Nephron progenitor cell (in vitro differentiated cells): Measurements from ENCODE around the gene TXNL4A.
A peak's percentile ranks its signal among the peaks of the same experiment; 100 is the strongest.

Source experiments
- DNase-seq: peaks from one replicate; pipeline ENCODE4 v3.0.0; 2021
- H3K27ac Mint-ChIP-seq: 2 replicates; pipeline ENCODE4 v1.8.0; 2021; ENCODE audit warnings: mild to moderate bottlenecking, moderate library complexity, mixed read lengths
- H3K27me3 Mint-ChIP-seq: 2 replicates; pipeline ENCODE4 v1.8.0; 2021; ENCODE audit warnings: mild to moderate bottlenecking, low read depth, mixed read lengths; ENCODE audit not compliant: poor library complexity
- H3K36me3 Mint-ChIP-seq: 2 replicates; pipeline ENCODE4 v1.8.0; 2021; ENCODE audit warnings: low read depth, mixed read lengths
- H3K4me1 Mint-ChIP-seq: 2 replicates; pipeline ENCODE4 v1.8.0; 2021; ENCODE audit warnings: mixed read lengths
- H3K4me3 Mint-ChIP-seq: 2 replicates; pipeline ENCODE4 v1.8.0; 2021; ENCODE audit warnings: mild to moderate bottlenecking, moderate library complexity, mixed read lengths
- H3K9me3 Mint-ChIP-seq: 2 replicates; pipeline ENCODE4 v1.8.0; 2021; ENCODE audit warnings: mild to moderate bottlenecking, moderate library complexity, mixed read lengths
- TF ChIP-seq, protein P1 (sequence below): fragments of 200-600 bp; sonication (generic); IDR thresholded peaks from 2 replicates; pipeline ENCODE4 v1.5.0; 2021; ENCODE audit warnings: antibody characterized with exemption

Gene TXNL4A

DNA sequence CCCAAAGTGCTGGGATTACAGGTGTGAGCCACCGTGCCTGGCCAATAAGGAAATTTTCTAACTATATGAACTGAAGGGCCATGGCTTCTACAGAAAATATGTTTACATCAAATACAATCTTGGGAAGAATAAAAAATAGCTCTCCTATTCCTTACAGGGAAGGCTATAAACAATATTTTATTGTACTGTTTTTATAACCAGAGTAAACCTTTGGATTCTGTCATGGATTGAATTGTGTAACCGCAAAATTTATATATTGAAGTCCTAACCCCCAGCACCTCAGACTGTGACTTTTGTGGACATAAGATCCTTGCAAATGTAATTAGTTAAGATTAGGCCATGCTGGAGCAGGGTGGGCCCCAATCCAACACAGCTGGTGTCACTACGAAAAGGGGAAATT is 15.6 kb downstream of the TXNL4A start:
- Mint-ChIP-seq H3K9me3 (no peaks in the 10 kb centered on the region), H3K4me3 (no peak overlapping the region), H3K27ac (no peak overlapping the region), H3K27me3 (peaks cover 2% of the 10 kb centered on the region), H3K36me3 (peaks cover 76% of the 10 kb centered on the region), H3K4me1 (no peaks in the 10 kb centered on the region)
- DNase-seq, result no peak
- TF ChIP-seq, protein P1, sequence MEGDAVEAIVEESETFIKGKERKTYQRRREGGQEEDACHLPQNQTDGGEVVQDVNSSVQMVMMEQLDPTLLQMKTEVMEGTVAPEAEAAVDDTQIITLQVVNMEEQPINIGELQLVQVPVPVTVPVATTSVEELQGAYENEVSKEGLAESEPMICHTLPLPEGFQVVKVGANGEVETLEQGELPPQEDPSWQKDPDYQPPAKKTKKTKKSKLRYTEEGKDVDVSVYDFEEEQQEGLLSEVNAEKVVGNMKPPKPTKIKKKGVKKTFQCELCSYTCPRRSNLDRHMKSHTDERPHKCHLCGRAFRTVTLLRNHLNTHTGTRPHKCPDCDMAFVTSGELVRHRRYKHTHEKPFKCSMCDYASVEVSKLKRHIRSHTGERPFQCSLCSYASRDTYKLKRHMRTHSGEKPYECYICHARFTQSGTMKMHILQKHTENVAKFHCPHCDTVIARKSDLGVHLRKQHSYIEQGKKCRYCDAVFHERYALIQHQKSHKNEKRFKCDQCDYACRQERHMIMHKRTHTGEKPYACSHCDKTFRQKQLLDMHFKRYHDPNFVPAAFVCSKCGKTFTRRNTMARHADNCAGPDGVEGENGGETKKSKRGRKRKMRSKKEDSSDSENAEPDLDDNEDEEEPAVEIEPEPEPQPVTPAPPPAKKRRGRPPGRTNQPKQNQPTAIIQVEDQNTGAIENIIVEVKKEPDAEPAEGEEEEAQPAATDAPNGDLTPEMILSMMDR, result no peak

DNA sequence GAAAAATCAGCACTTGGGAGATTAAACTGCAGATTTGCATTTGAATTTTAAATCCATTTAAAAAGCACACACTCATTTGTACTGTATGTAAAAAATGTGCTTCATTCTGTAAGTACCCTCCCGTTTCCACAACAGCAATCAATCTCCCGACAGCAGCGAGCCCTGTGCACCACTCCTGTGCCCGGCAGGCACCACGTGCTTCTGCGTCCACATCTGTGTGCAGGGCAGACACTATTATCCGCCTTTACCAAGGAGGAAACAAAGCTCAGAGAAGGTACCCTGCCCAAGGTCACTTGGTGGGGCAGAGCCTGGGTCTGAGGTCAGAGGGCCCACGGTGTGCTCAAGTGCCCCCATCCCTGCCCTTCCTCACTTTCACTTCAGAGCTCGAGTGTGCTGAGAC is 16.4 kb downstream of the TXNL4A start:
- Mint-ChIP-seq H3K4me1 (no peaks in the 10 kb centered on the region), H3K36me3 (peaks cover 78% of the 10 kb centered on the region), H3K27me3 (peaks cover 2% of the 10 kb centered on the region), H3K9me3 (no peaks in the 10 kb centered on the region), H3K27ac (peak overlapping the region; percentile 4), H3K4me3 (no peak overlapping the region)
- no peak for DNase-seq
- TF ChIP-seq, protein P1, result no peak

DNA sequence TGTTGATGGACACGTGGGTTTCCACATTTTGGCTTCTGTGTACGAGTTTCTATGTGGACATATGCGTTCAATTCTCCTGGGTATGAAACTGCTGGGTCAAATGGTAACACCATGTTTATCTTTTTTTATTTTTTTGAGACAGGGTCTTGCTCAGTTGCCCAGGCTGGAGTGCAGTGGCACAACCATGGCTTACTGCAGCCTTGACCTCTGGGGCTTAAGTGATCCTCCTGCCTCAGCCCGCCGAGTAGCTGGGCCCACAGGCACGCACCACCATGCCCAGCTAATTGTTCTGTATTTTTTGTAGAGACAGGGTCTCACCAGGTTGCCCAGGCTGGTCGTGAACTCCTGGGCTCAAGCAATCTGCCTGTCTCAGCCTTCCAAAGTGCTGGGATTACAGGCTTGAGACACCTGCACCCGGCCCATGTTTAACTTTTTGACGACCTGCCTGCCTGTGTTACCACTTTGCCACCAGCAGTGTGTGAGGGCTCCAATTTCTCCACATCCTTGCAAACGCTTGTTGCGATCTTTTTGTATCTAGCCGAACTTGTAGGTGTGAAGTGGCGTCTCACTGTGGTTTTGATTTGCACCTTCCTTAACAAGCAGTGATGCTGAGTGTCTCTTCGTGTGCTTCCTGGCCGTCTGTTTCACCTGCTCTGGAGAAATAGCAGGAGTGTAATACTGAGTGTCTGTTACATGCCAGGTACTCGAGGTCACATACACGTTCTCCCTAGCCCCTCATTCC is 17.0 kb downstream of the TXNL4A start:
- no peak overlapping the region for H3K4me3 Mint-ChIP-seq

DNA sequence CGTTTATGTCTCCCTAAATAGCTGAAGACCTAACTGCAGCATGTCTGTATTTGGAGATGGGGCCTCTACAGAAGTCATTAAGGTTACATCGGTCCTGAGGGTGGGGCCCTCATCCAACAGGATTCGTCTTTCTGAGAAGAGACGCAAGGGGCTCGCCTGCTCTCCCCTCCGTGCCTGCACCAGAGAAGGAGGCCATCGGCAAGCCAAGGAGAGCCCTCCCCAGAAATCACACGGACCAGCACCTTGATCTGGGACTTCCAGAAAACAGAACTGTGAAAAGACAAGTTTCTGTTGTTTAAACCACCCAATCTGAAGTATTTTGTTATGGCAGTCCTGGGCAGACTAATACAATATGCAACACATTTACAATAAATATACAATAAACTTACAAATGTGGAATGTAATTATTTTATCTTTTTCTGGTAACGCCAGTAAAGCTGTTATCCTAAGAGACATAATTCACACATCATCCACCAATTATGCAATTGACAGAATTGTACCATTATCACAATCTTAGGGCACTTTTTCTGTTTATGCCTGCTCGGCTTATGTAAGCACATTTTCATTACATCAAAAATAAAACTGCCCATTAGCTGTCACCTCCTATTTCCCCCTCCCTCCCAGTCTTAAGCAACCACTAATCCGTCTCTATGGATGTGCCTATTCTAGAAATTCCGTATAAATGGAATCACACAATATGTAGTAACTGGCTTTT is 17.8 kb downstream of the TXNL4A start:
- peaks cover 74% of the 10 kb centered on the region for H3K36me3 Mint-ChIP-seq
- peaks cover 3% of the 10 kb centered on the region for H3K4me1 Mint-ChIP-seq
- TF ChIP-seq, protein P1, result no peak
- H3K27me3 Mint-ChIP-seq, result peaks cover 2% of the 10 kb centered on the region
- no peak for DNase-seq
- no peaks in the 10 kb centered on the region for H3K9me3 Mint-ChIP-seq
- no peak overlapping the region for H3K4me3 Mint-ChIP-seq
- no peak overlapping the region for H3K27ac Mint-ChIP-seq

More for the DNA sequence above, 17.0 kb downstream of the TXNL4A start:
- Mint-ChIP-seq H3K4me1 (no peaks in the 10 kb centered on the region), H3K27ac (no peak overlapping the region), H3K36me3 (peaks cover 80% of the 10 kb centered on the region), H3K9me3 (no peaks in the 10 kb centered on the region), H3K27me3 (peaks cover 2% of the 10 kb centered on the region)
- TF ChIP-seq, protein P1, result no peak
- DNase-seq, result no peak

DNA sequence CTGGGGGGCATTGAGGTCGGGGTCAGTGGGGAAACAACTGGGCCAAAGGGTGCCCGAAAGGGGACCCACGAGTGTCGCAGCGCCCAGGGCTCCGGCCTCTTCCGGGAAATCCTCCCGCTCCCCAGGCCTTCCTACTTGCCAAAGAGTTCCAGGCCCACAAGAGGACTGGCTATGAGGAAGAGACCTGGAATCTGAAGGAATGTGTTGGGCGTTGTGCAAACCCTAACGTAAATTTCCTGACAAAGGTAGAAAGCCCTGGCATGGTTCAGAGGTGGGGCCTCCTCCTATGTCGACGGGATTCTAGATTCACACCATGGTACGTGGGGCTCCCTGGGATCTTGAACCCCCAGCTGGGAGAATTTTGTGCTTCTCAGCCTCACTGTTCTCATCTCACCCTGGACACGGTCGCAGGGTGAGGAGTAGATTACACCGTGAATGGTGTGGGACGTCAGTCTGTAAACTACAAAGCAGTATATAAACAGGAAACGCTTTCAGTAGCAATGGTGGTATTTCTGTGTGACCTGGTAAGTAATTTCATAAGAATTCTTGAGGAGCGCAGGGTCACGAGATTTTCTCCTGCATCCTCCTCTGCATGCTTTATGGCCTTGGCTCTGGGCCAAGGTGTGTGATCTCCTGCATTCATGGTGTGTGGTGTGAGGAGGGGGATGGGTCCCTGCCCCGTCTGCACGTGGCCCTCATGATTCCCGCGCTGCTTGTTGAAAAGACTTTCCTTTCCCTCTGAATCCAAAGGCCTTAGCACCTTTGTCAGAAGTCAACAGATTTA is 23.1 kb downstream of the TXNL4A start:
- peaks cover 25% of the 10 kb centered on the region for H3K36me3 Mint-ChIP-seq
- H3K4me1 Mint-ChIP-seq, result peaks cover 25% of the 10 kb centered on the region
- peaks cover 31% of the 10 kb centered on the region for H3K27me3 Mint-ChIP-seq
- H3K4me3 Mint-ChIP-seq, result peak overlapping the region; percentile 62
- no peak for DNase-seq
- TF ChIP-seq, protein P1, result no peak
- no peak overlapping the region for H3K27ac Mint-ChIP-seq
- no peaks in the 10 kb centered on the region for H3K9me3 Mint-ChIP-seq
